ENCODE results near the gene PTPN13. TPM values are rescaled to one million over a fixed set of nuclear protein-coding genes. Genes with fewer than 3 reads are reported as not detected.

PTPN13 gene
- total RNA-seq, 1 donor, result 70.2 TPM

DNA sequence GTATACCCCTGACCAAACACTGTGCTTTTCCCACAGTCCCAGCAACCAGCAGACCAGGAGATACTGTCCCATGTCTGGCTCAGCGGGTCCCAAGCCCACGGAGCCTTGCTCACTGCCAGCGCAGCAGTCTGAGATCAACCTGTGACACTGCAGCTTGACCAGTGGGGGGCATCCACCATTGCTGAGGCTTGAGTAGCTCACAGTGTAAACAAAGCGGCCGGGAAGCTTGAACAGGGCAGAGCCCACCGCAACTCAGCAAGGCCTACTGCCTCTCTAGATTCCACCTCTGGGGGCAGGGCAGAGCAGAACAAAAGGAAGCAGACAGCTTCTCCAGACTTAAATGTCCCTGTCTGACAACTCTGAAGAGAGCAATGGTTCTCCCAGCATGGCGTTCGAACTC is 197.0 kb downstream of the PTPN13 start:
- Histone ChIP-seq H3K79me2 (ENCODE audit: insufficient read depth, low read length) (no peaks in the 10 kb centered on the region), H3K9me3 (ENCODE audit: low read depth, low read length) (no peaks in the 10 kb centered on the region), H4K20me1 (ENCODE audit: insufficient read depth, low read length) (no peaks in the 10 kb centered on the region), H3K36me3 (ENCODE audit: insufficient read depth, low read length) (peaks cover 19% of the 10 kb centered on the region), H3K4me1 (ENCODE audit: insufficient read depth, low read length) (no peaks in the 10 kb centered on the region), H3K4me2 (ENCODE audit: insufficient read depth, low read length) (no peak overlapping the region), H2AFZ (ENCODE audit: low read length) (no peak overlapping the region), H3K27ac (ENCODE audit: low read depth, low read length) (no peak overlapping the region), H3K27me3 (ENCODE audit: insufficient read depth, low read length) (no peaks in the 10 kb centered on the region), H3K4me3 (ENCODE audit: insufficient read depth, low read length) (no peak overlapping the region)
- TF ChIP-seq CTCF (IDR thresholded peaks at IDR 0.05; ENCODE audit: extremely low read depth, low read depth, low read length), result no peak
- DNase-seq (ENCODE audit: insufficient read length, low spot score, missing footprints), result no peak

GRCh38 chr4:86809809-86810208 is 215.7 kb downstream of the PTPN13 start:
- Histone ChIP-seq H3K36me3 (ENCODE audit: insufficient read depth, low read length) (peaks cover 14% of the 10 kb centered on the region), H3K4me1 (ENCODE audit: insufficient read depth, low read length) (no peaks in the 10 kb centered on the region), H4K20me1 (ENCODE audit: insufficient read depth, low read length) (no peaks in the 10 kb centered on the region), H3K4me2 (ENCODE audit: insufficient read depth, low read length) (no peak overlapping the region), H3K9me3 (ENCODE audit: low read depth, low read length) (no peaks in the 10 kb centered on the region), H2AFZ (ENCODE audit: low read length) (no peak overlapping the region), H3K79me2 (ENCODE audit: insufficient read depth, low read length) (no peaks in the 10 kb centered on the region), H3K27ac (ENCODE audit: low read depth, low read length) (no peak overlapping the region), H3K27me3 (ENCODE audit: insufficient read depth, low read length) (no peaks in the 10 kb centered on the region), H3K4me3 (ENCODE audit: insufficient read depth, low read length) (no peak overlapping the region)
- DNase-seq (ENCODE audit: insufficient read length, low spot score, missing footprints), result no peak
- no peak for TF ChIP-seq CTCF (IDR thresholded peaks at IDR 0.05; ENCODE audit: extremely low read depth, low read depth, low read length)

GRCh38 chr4:86810847-86811246 is 216.7 kb downstream of the PTPN13 start:
- H4K20me1 ChIP-seq (ENCODE audit: insufficient read depth, low read length), result no peaks in the 10 kb centered on the region
- H3K4me1 ChIP-seq (ENCODE audit: insufficient read depth, low read length), result no peaks in the 10 kb centered on the region
- H3K4me2 ChIP-seq (ENCODE audit: insufficient read depth, low read length), result no peak overlapping the region
- TF ChIP-seq CTCF (IDR thresholded peaks at IDR 0.05; ENCODE audit: extremely low read depth, low read depth, low read length), result no peak
- H3K27me3 ChIP-seq (ENCODE audit: insufficient read depth, low read length), result no peaks in the 10 kb centered on the region
- DNase-seq (ENCODE audit: insufficient read length, low spot score, missing footprints), result no peak
- H3K79me2 ChIP-seq (ENCODE audit: insufficient read depth, low read length), result no peaks in the 10 kb centered on the region
- no peak overlapping the region for H2AFZ ChIP-seq (ENCODE audit: low read length)
- peaks cover 25% of the 10 kb centered on the region for H3K36me3 ChIP-seq (ENCODE audit: insufficient read depth, low read length)
- no peak overlapping the region for H3K4me3 ChIP-seq (ENCODE audit: insufficient read depth, low read length)
- H3K9me3 ChIP-seq (ENCODE audit: low read depth, low read length), result peaks cover 5% of the 10 kb centered on the region
- H3K27ac ChIP-seq (ENCODE audit: low read depth, low read length), result no peak overlapping the region

- Histone ChIP-seq H3K27me3 (ENCODE audit: insufficient read depth, low read length) (no peaks in the 10 kb centered on the region), H3K4me1 (ENCODE audit: insufficient read depth, low read length) (no peaks in the 10 kb centered on the region), H3K4me3 (ENCODE audit: insufficient read depth, low read length) (no peak overlapping the region), H3K4me2 (ENCODE audit: insufficient read depth, low read length) (no peak overlapping the region), H2AFZ (ENCODE audit: low read length) (no peak overlapping the region), H3K79me2 (ENCODE audit: insufficient read depth, low read length) (no peaks in the 10 kb centered on the region), H4K20me1 (ENCODE audit: insufficient read depth, low read length) (no peaks in the 10 kb centered on the region), H3K36me3 (ENCODE audit: insufficient read depth, low read length) (peaks cover 21% of the 10 kb centered on the region), H3K27ac (ENCODE audit: low read depth, low read length) (no peak overlapping the region), H3K9me3 (ENCODE audit: low read depth, low read length) (peaks cover 5% of the 10 kb centered on the region)
- DNase-seq (ENCODE audit: insufficient read length, low spot score, missing footprints), result no peak
- no peak for TF ChIP-seq CTCF (IDR thresholded peaks at IDR 0.05; ENCODE audit: extremely low read depth, low read depth, low read length)
These were observed 221.5 kb downstream of the PTPN13 start for GRCh38 chr4:86815653-86816052.

Data from osteoblast (primary cell).